ENCODE results near the gene CDCA8.

DNA sequence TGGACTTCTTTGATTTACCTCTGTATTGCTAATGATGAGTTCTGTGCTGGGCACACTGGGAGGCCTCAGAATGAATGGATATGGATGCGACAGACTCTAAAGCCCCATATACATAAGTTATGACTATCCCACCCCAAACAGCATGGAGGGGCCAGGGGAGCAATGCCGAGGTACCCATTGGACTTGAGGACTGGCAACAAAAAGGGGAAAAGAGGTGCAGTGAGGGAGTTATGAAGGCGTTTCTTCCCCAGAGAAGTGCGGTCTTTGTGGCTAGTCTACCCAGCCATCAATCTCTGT lies 15.2 kb upstream of the CDCA8 start:
- TF ChIP-seq, protein P1, sequence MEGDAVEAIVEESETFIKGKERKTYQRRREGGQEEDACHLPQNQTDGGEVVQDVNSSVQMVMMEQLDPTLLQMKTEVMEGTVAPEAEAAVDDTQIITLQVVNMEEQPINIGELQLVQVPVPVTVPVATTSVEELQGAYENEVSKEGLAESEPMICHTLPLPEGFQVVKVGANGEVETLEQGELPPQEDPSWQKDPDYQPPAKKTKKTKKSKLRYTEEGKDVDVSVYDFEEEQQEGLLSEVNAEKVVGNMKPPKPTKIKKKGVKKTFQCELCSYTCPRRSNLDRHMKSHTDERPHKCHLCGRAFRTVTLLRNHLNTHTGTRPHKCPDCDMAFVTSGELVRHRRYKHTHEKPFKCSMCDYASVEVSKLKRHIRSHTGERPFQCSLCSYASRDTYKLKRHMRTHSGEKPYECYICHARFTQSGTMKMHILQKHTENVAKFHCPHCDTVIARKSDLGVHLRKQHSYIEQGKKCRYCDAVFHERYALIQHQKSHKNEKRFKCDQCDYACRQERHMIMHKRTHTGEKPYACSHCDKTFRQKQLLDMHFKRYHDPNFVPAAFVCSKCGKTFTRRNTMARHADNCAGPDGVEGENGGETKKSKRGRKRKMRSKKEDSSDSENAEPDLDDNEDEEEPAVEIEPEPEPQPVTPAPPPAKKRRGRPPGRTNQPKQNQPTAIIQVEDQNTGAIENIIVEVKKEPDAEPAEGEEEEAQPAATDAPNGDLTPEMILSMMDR (IDR thresholded peaks at IDR 0.05; ENCODE audit: low read depth, low read length) = no peak
- TF ChIP-seq EZH2phosphoT487 (IDR thresholded peaks at IDR 0.05; ENCODE audit: low read depth) = no peak

All from OCI-LY3 (cell line).